Gastrocnemius medialis (tissue), 4 donors: ENCODE measurements around the gene LRRFIP1. TPM values are rescaled to one million over a fixed set of nuclear protein-coding genes. Genes with fewer than 3 reads are reported as not detected.

Source experiments
- ATAC-seq, 2 donors: fragments of 150-250 bp; one replicate each; pipeline ENCODE4 v1.9.1; 2016
- DNase-seq, 2 donors: peaks; one replicate each; pipeline ENCODE4 v3.0.0-alpha.2; 2019
- H3K27ac ChIP-seq, 4 donors: fragments of 200-600 bp; sonication (generic); 1 replicate in 1 of 4; 2 replicates in 3 of 4; pipeline ENCODE4 v1.5.1; 2016 to 2018; ENCODE audit warnings: mild to moderate bottlenecking in 2 of 4, moderate library complexity in 1 of 4
- H3K27me3 ChIP-seq, 3 donors: fragments of 200-600 bp; sonication (generic) in 2 of 3; 1 replicate in 1 of 3; 2 replicates in 2 of 3; pipeline versions ENCODE4 v1.5.1 to v1.6.0; 2016 to 2019; ENCODE audit warnings: mild to moderate bottlenecking in 1 of 3, moderate library complexity in 1 of 3
- H3K36me3 ChIP-seq, 2 donors: fragments of 200-600 bp; sonication (generic) in 1 of 2; one replicate each; pipeline ENCODE4 v1.5.1; 2017 to 2018
- H3K4me1 ChIP-seq, 2 donors: fragments of 200-600 bp; sonication (generic) in 1 of 2; one replicate each; pipeline ENCODE4 v1.5.1; 2016 to 2017; ENCODE audit warnings: mild to moderate bottlenecking in 2 of 2
- H3K4me3 ChIP-seq, 4 donors: fragments of 200-600 bp; sonication (generic) in 3 of 4; 1 replicate in 1 of 4; 2 replicates in 3 of 4; pipeline ENCODE4 v1.5.1; 2016 to 2019; ENCODE audit warnings: mild to moderate bottlenecking in 2 of 4
- H3K9me3 ChIP-seq, 3 donors: fragments of 200-600 bp; sonication (generic) in 2 of 3; 1 replicate in 1 of 3; 2 replicates in 2 of 3; pipeline ENCODE4 v1.5.1; 2016 to 2019
- POLR2A ChIP-seq, 2 donors: fragments of 450-650 bp; IDR thresholded peaks; one replicate each; pipeline ENCODE4 v1.6.1; 2017; ENCODE audit warnings: antibody characterized with exemption in 2 of 2, mild to moderate bottlenecking in 2 of 2, moderate library complexity in 2 of 2
- in situ Hi-C, 4 donors: fragments of 200-750 bp; cut with MboI; loops; one replicate each; pipeline versions ENCODE4 v1.15.0 to v1.8.0; 2017; ENCODE audit warnings: low sequenced_read_pairs in 4 of 4
- intact Hi-C: fragments of 100-400 bp; cut with DNase I; formaldehyde crosslinking; loops from one replicate; pipeline ENCODE4 v1.15.1; 2023; ENCODE audit warnings: low total_unique reads
- total RNA-seq, 4 donors: library from RNA; depleted of rRNA; stranded (reverse); fragments of >200 nt; gene quantifications; one replicate each; pipeline versions ENCODE4 v1.1.0 to v1.2.3, GENCODE V29; 2016
- TF ChIP-seq, protein P1 (sequence below), 5 experiments: fragments of 450-650 bp in 3 of 5; fragments of 200-600 bp in 2 of 5; sonication (generic) in 2 of 5; IDR thresholded peaks in 4 of 5; conservative IDR thresholded peaks in 1 of 5; 1 replicate in 4 of 5; 2 replicates in 1 of 5; pipeline ENCODE4 v1.5.1; 2016 to 2019; ENCODE audit warnings: antibody characterized with exemption in 5 of 5, mild to moderate bottlenecking in 3 of 5, moderate library complexity in 3 of 5

The LRRFIP1 gene
- total RNA-seq, 4 donors from 2014 or later = 37.9 to 74.1 (median 54.0) TPM

DNA sequence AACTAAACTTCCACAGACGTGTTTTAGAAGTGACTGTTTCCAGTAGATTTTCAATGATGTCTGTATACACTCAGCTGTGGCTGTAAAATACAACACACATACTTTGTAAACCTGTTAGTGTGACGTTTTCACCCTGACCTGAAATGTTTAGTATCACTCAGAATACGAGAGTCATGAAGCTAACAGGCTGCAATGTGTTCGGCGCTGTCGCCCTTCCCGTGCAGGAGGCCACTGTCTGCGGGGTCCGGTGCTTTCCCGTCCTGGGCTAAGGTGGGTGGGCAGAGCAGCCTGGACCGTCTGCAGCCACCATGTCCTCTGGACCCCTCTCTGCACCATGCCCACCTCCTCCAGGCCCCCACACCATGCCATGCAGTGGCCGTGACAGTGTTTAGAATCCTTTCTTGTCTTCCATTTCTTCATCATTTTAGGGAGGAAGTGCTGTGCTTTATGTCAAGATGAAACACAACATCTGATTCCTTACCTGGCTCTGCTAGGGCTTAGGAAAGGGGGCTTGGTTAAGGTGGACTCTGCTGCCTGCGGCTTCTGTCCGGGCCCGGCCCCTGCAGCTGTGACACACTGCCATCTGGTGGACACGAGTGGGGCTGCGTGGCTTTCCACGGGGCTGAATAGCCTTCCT lies 117.3 kb downstream of the LRRFIP1 start:
- no peaks in the 10 kb centered on the region for H3K9me3 ChIP-seq
- H3K27me3 ChIP-seq = no peaks in the 10 kb centered on the region
- H3K4me3 ChIP-seq = no peak overlapping the region
- peaks cover 51% of the 10 kb centered on the region in 2 donors for H3K4me1 ChIP-seq
- ATAC-seq (peak; percentile 55 to 75), DNase-seq (peak; percentile 46 to 66)
- in situ Hi-C loops = loop anchor here (5.0 to 10.0 kb wide), 7 partner anchors 60 to 230 kb away; partner anchors contain the start of gene RAB17 (in 1 of the 4)
- H3K36me3 ChIP-seq = peaks cover 0 to 30% of the 10 kb centered on the region in 2 donors
- intact Hi-C loops = loop anchor here (1.0 to 2.0 kb wide), 4 partner anchors 71 to 232 kb away; no protein-coding TSS in a partner anchor
- TF ChIP-seq POLR2A (IDR thresholded peaks at IDR 0.05) = no peak
- TF ChIP-seq, protein P1, sequence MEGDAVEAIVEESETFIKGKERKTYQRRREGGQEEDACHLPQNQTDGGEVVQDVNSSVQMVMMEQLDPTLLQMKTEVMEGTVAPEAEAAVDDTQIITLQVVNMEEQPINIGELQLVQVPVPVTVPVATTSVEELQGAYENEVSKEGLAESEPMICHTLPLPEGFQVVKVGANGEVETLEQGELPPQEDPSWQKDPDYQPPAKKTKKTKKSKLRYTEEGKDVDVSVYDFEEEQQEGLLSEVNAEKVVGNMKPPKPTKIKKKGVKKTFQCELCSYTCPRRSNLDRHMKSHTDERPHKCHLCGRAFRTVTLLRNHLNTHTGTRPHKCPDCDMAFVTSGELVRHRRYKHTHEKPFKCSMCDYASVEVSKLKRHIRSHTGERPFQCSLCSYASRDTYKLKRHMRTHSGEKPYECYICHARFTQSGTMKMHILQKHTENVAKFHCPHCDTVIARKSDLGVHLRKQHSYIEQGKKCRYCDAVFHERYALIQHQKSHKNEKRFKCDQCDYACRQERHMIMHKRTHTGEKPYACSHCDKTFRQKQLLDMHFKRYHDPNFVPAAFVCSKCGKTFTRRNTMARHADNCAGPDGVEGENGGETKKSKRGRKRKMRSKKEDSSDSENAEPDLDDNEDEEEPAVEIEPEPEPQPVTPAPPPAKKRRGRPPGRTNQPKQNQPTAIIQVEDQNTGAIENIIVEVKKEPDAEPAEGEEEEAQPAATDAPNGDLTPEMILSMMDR (IDR thresholded peaks at IDR 0.05 in 4 of 5, conservative IDR thresholded peaks at IDR 0.05 in 1 of 5) = peak; percentile 96 to 100 (median 97)
- H3K27ac ChIP-seq = peak overlapping the region; percentile 56 to 80 (median 66)

DNA sequence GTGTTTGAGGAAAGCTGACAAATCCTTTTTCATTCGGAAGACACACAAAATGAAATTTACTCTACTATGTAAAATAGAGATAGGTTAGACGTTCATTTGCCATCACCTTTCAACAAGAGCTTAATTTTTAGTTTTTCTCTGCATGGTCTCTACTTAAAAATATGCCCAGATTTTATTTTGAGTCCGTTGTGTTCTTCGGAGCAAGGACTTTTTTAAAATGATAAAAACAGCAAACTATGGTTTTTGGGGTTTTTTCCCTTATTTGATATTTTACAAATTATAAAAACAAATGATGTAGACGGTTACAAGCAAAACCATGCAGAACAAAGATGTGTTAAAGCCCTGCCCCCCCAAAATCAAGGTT lies 117.8 kb downstream of the LRRFIP1 start:
- Histone ChIP-seq H3K36me3 (peaks cover 0 to 33% of the 10 kb centered on the region in 2 donors), H3K4me1 (peaks cover 46% of the 10 kb centered on the region in 2 donors), H3K27me3 (no peaks in the 10 kb centered on the region), H3K27ac (peak overlapping the region in 1 of 4 donors; percentile 71), H3K9me3 (no peaks in the 10 kb centered on the region), H3K4me3 (no peak overlapping the region)
- in situ Hi-C loops = loop anchor here in 3 of 4 donors (10.0 kb wide), 4 partner anchors 60 to 230 kb away; partner anchors contain the start of gene RAB17 (in 1 of the 3)
- ATAC-seq (no peak), DNase-seq (no peak)
- TF ChIP-seq, protein P1 (IDR thresholded peaks at IDR 0.05 in 4 of 5, conservative IDR thresholded peaks at IDR 0.05 in 1 of 5) = no peak
- no peak for TF ChIP-seq POLR2A (IDR thresholded peaks at IDR 0.05)
- intact Hi-C loops = loop anchor here (1.0 to 2.0 kb wide), 4 partner anchors 72 to 232 kb away; no protein-coding TSS in a partner anchor

DNA sequence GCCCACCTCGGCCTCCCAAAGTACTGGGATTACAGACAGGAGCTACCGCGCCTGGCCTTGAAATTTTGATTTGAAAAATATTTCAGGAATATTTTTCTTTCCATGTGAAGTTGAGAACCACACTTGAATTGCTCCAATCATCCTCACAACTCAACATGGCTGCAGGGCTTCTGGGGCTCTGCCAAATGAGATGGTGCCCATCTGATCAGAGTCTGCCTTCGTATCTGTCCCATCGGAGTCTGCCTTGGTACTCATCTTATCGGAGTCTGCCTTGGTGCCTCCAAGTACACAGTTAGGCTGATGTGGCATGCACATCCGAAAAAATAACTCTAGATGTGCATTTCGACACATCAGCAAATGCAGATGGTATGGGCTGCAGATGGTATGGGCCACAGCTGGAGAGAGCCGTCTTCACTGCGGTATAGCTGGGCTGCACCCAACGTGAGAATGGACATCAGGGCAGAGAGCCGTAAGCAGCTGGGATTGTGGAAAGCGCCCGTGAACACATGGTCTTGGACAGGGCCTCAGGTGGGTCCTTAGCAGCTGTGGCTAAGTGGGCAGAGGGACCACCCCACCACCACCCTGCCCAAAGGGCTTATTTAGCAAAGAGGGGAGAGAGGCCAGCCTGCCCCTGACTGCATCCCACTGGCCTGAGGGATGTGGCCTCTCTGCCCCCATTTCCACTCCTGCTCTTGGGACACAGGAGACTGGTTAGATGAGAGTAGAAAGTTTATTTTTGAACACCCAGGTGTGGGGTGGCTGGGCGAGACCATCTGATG lies 119.1 kb downstream of the LRRFIP1 start:
- H3K27ac ChIP-seq = no peak overlapping the region
- in situ Hi-C loops = loop anchor here in 3 of 4 donors (10.0 kb wide), 4 partner anchors 62 to 232 kb away; partner anchors contain the start of gene RAB17 (in 1 of the 3)
- intact Hi-C loops = no loop called here
- H3K27me3 ChIP-seq = no peaks in the 10 kb centered on the region
- no peak overlapping the region for H3K4me3 ChIP-seq
- DNase-seq (no peak), ATAC-seq (no peak)
- no peaks in the 10 kb centered on the region for H3K9me3 ChIP-seq
- no peak for TF ChIP-seq POLR2A (IDR thresholded peaks at IDR 0.05)
- TF ChIP-seq, protein P1 (IDR thresholded peaks at IDR 0.05 in 4 of 5, conservative IDR thresholded peaks at IDR 0.05 in 1 of 5) = no peak
- H3K36me3 ChIP-seq = peaks cover 0 to 45% of the 10 kb centered on the region in 2 donors
- peaks cover 34 to 35% of the 10 kb centered on the region in 2 donors for H3K4me1 ChIP-seq

DNA sequence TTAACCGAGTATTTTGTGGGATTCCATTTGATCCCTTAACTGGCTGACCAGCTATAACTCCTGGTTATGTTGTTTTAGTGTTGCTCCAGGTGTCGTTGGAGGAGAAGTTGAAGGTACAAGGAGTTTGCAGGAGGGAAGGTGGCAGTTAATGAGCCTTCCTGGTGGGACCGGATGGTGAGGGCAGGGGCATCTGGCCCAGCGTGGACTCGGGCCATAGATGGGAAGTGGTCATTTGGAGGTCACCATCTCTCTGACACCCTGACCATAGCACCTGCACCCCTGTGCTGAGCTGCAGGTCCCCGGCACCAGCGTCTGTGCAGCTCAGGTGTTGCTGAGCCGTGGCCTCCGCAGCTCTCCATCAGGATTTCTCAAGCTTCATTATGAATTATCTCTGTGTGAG lies 119.8 kb downstream of the LRRFIP1 start:
- ATAC-seq (no peak), DNase-seq (no peak)
- in situ Hi-C loops (loop anchor here in 3 of 4 donors (10.0 kb wide), 4 partner anchors 62 to 232 kb away; partner anchors contain the start of gene RAB17 (in 1 of the 3)), intact Hi-C loops (no loop called here)
- Histone ChIP-seq H3K4me3 (no peak overlapping the region), H3K36me3 (peaks cover 0 to 52% of the 10 kb centered on the region in 2 donors), H3K9me3 (no peaks in the 10 kb centered on the region), H3K4me1 (peaks cover 27 to 31% of the 10 kb centered on the region in 2 donors), H3K27ac (no peak overlapping the region), H3K27me3 (no peaks in the 10 kb centered on the region)
- TF ChIP-seq, protein P1 (IDR thresholded peaks at IDR 0.05 in 4 of 5, conservative IDR thresholded peaks at IDR 0.05 in 1 of 5) = no peak
